HepG2 (cell line): Measurements from ENCODE around the gene USB1. TPM values are rescaled to one million over a fixed set of nuclear protein-coding genes. Genes with fewer than 3 reads are reported as not detected.

Experiments
- ATF2 ChIP-seq: sonication (generic); formaldehyde crosslinking; IDR thresholded peaks from 2 replicates; pipeline ENCODE4 v1.4.0; 2020; ENCODE audit warnings: missing genetic modification reagents
- CBX5 ChIP-seq: sonication (generic); formaldehyde crosslinking; IDR thresholded peaks from 2 replicates; pipeline ENCODE4 v1.4.0; 2020; ENCODE audit warnings: missing genetic modification reagents, borderline replicate concordance
- ERF ChIP-seq: IDR thresholded peaks from 2 replicates; pipeline ENCODE4 v1.6.1; 2018; ENCODE audit warnings: missing biosample characterization, missing genetic modification reagents
- FOSL1 ChIP-seq: sonication (generic); formaldehyde crosslinking; IDR thresholded peaks from 2 replicates; pipeline ENCODE4 v1.9.0; 2021; ENCODE audit warnings: missing genetic modification reagents, borderline replicate concordance
- NCOA1 ChIP-seq: sonication (generic); formaldehyde crosslinking; IDR thresholded peaks from 2 replicates; pipeline ENCODE4 v1.9.0; 2021; ENCODE audit warnings: missing genetic modification reagents
- RBM22 ChIP-seq: fragments of 200-400 bp; formaldehyde crosslinking; optimal IDR thresholded peaks from 2 replicates; pipeline ENCODE3; 2017; ENCODE audit warnings: mild to moderate bottlenecking, low read length, moderate library complexity
- SRY ChIP-seq: sonication (generic); formaldehyde crosslinking; IDR thresholded peaks from 2 replicates; pipeline ENCODE4 v1.8.0; 2022; ENCODE audit warnings: mild to moderate bottlenecking, missing genetic modification reagents
- ZBTB3 ChIP-seq: sonication (generic); formaldehyde crosslinking; IDR thresholded peaks from 2 replicates; pipeline ENCODE4 v1.4.0; 2020; ENCODE audit warnings: low read depth, mild to moderate bottlenecking, moderate library complexity, missing genetic modification reagents, borderline replicate concordance
- ZFP36 ChIP-seq: fragments of 150-350 bp; IDR thresholded peaks from 2 replicates; pipeline ENCODE4 v1.6.1; 2018; ENCODE audit warnings: borderline replicate concordance, low read length, low read depth; ENCODE audit not compliant: partially characterized antibody
- ZNF138 ChIP-seq: sonication (generic); formaldehyde crosslinking; IDR thresholded peaks from 2 replicates; pipeline ENCODE4 v1.5.0; 2020; ENCODE audit warnings: mild to moderate bottlenecking, low read depth, missing genetic modification reagents
- ZNF160 ChIP-seq: sonication (generic); formaldehyde crosslinking; IDR thresholded peaks from 2 replicates; pipeline ENCODE4 v1.8.0; 2022; ENCODE audit warnings: mild to moderate bottlenecking, inconsistent platforms, missing genetic modification reagents
- ZNF225 ChIP-seq: sonication (generic); formaldehyde crosslinking; IDR thresholded peaks from 2 replicates; pipeline ENCODE4 v1.4.0; 2020; ENCODE audit warnings: mild to moderate bottlenecking, missing genetic modification reagents
- ZNF235 ChIP-seq: sonication (generic); formaldehyde crosslinking; IDR thresholded peaks from 2 replicates; pipeline ENCODE4 v1.8.1; 2023; ENCODE audit warnings: mild to moderate bottlenecking, missing genetic modification reagents, borderline replicate concordance
- ZNF512 ChIP-seq: sonication (generic); formaldehyde crosslinking; IDR thresholded peaks from 2 replicates; pipeline ENCODE4 v1.4.0; 2020; ENCODE audit warnings: mild to moderate bottlenecking, missing genetic modification reagents
- ZNF616 ChIP-seq: sonication (generic); formaldehyde crosslinking; IDR thresholded peaks from 2 replicates; pipeline ENCODE4 v1.5.0; 2020; ENCODE audit warnings: low read depth, mild to moderate bottlenecking, missing genetic modification reagents
- ZNF768 ChIP-seq: sonication (generic); formaldehyde crosslinking; IDR thresholded peaks from 2 replicates; pipeline ENCODE4 v1.4.0; 2020; ENCODE audit warnings: missing genetic modification reagents
- ZSCAN25 ChIP-seq: sonication (generic); formaldehyde crosslinking; IDR thresholded peaks from 2 replicates; pipeline ENCODE4 v1.8.0; 2022; ENCODE audit warnings: mild to moderate bottlenecking, missing genetic modification reagents
- polyA plus RNA-seq, 8 experiments: library from polyadenylated mRNA; depleted of rRNA in 3 of 8; stranded (reverse) in 7 of 8; unstranded in 1 of 8; fragments of >200 nt; fragmentation: Illumina TruSeq in 4 of 8; extraction: Trizol in 4 of 8; gene quantifications; 2 replicates each; pipeline versions ENCODE4 v1.2.1 to v1.2.3, GENCODE V29; 2011 to 2016; ENCODE audit warnings: low read depth in 4 of 8, missing spikeins in 1 of 8, mixed read lengths in 1 of 8; ENCODE audit not compliant: insufficient read depth in 1 of 8
- total RNA-seq, 5 experiments: library from RNA; depleted of rRNA; stranded (reverse); fragments of >200 nt; fragmentation: Illumina TruSeq; extraction: Trizol; gene quantifications; 2 replicates each; pipeline ENCODE4 v1.2.3, GENCODE V29; 2016; ENCODE audit warnings: low read depth in 1 of 5
- TF ChIP-seq, protein P1 (sequence below), 2 experiments: sonication (generic) in 1 of 2; formaldehyde crosslinking in 1 of 2; IDR thresholded peaks; 2 replicates each; pipeline versions ENCODE4 v1.6.1 to v1.9.0; 2014 to 2022; ENCODE audit warnings: antibody characterized with exemption in 1 of 2, borderline replicate concordance in 1 of 2, inconsistent platforms in 1 of 2, low read depth in 1 of 2, missing genetic modification reagents in 1 of 2
- TF ChIP-seq, protein P2 (sequence below): IDR thresholded peaks from 2 replicates; pipeline ENCODE4 v1.6.1; 2016; ENCODE audit warnings: low read depth, control low read depth

USB1 gene
- total and polyA plus RNA-seq, 2 of the 13 experiments (the other 11 are each of a cell fraction or from before 2014, with no cell fraction given): 16.7 to 65.4 TPM

DNA sequence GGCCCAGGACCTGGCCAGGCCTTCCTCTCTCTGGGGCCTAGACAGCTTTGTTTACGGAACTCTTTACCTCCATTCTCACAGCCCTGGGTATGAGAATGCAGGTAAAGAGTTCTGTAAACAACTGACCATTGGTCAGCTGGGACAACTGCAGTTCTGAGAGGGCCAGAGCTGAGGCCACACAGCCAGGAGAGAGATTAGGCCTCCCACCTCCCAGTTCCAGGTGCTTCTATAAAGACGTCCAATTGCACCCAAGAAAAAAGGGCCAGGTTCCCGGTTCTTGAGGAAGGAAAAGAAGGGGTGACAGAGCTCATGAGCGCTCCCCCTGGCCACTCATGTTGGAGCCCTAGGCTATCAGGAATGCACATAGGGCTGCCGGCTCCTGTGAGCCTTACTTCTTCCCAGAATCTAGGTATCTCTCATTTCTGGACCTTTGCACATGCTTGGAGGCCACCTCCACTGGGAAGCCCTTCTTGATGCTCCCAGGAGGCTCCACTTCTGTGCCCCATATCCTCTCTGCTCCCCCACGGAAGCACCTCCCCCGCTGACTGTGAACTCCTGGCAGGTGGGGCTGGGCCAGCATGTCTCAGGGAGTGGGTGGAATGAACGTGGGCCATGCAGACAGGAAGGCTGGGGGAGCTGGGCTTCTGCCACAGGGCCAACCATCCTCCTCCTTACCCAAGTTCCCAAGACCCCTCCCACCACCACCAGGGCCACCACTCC is 43.4 kb upstream of the USB1 start (continued):
- no peak for TF ChIP-seq ZNF616 (CRISPR knock-in tag)
- TF ChIP-seq ZNF768 (CRISPR knock-in tag): no peak
- TF ChIP-seq ZNF160 (CRISPR knock-in tag): no peak
- TF ChIP-seq RBM22: no peak
- no peak for TF ChIP-seq ZNF225 (CRISPR knock-in tag)
- no peak for TF ChIP-seq ERF (CRISPR knock-in tag)
- TF ChIP-seq, protein P1, sequence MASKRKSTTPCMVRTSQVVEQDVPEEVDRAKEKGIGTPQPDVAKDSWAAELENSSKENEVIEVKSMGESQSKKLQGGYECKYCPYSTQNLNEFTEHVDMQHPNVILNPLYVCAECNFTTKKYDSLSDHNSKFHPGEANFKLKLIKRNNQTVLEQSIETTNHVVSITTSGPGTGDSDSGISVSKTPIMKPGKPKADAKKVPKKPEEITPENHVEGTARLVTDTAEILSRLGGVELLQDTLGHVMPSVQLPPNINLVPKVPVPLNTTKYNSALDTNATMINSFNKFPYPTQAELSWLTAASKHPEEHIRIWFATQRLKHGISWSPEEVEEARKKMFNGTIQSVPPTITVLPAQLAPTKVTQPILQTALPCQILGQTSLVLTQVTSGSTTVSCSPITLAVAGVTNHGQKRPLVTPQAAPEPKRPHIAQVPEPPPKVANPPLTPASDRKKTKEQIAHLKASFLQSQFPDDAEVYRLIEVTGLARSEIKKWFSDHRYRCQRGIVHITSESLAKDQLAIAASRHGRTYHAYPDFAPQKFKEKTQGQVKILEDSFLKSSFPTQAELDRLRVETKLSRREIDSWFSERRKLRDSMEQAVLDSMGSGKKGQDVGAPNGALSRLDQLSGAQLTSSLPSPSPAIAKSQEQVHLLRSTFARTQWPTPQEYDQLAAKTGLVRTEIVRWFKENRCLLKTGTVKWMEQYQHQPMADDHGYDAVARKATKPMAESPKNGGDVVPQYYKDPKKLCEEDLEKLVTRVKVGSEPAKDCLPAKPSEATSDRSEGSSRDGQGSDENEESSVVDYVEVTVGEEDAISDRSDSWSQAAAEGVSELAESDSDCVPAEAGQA (IDR thresholded peaks at IDR 0.05; ENCODE audit: low read depth): no peak
- TF ChIP-seq, protein P1 (CRISPR knock-in tag; IDR thresholded peaks at IDR 0.05; ENCODE audit: borderline replicate concordance): no peak
- TF ChIP-seq ATF2: no peak
- TF ChIP-seq ZSCAN25 (CRISPR knock-in tag): no peak
- TF ChIP-seq ZNF512 (CRISPR knock-in tag): no peak
- TF ChIP-seq, protein P2, sequence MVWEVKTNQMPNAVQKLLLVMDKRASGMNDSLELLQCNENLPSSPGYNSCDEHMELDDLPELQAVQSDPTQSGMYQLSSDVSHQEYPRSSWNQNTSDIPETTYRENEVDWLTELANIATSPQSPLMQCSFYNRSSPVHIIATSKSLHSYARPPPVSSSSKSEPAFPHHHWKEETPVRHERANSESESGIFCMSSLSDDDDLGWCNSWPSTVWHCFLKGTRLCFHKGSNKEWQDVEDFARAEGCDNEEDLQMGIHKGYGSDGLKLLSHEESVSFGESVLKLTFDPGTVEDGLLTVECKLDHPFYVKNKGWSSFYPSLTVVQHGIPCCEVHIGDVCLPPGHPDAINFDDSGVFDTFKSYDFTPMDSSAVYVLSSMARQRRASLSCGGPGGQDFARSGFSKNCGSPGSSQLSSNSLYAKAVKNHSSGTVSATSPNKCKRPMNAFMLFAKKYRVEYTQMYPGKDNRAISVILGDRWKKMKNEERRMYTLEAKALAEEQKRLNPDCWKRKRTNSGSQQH (CRISPR knock-in tag): no peak
- TF ChIP-seq CBX5 (CRISPR knock-in tag): no peak
- TF ChIP-seq ZBTB3: no peak
- no peak for TF ChIP-seq NCOA1 (CRISPR knock-in tag)
- TF ChIP-seq ZNF235 (CRISPR knock-in tag): no peak
- no peak for TF ChIP-seq SRY (CRISPR knock-in tag)
- TF ChIP-seq FOSL1 (CRISPR knock-in tag): no peak
- TF ChIP-seq ZNF138 (CRISPR knock-in tag): no peak
- TF ChIP-seq ZFP36: peak; percentile 8
